ENCODE data around the gene SMYD5. TPM values are rescaled to one million over a fixed set of nuclear protein-coding genes. Genes with fewer than 3 reads are reported as not detected.

Gene SMYD5
- total RNA-seq, 1 experiment from 2014 or later: 28.3 TPM

DNA sequence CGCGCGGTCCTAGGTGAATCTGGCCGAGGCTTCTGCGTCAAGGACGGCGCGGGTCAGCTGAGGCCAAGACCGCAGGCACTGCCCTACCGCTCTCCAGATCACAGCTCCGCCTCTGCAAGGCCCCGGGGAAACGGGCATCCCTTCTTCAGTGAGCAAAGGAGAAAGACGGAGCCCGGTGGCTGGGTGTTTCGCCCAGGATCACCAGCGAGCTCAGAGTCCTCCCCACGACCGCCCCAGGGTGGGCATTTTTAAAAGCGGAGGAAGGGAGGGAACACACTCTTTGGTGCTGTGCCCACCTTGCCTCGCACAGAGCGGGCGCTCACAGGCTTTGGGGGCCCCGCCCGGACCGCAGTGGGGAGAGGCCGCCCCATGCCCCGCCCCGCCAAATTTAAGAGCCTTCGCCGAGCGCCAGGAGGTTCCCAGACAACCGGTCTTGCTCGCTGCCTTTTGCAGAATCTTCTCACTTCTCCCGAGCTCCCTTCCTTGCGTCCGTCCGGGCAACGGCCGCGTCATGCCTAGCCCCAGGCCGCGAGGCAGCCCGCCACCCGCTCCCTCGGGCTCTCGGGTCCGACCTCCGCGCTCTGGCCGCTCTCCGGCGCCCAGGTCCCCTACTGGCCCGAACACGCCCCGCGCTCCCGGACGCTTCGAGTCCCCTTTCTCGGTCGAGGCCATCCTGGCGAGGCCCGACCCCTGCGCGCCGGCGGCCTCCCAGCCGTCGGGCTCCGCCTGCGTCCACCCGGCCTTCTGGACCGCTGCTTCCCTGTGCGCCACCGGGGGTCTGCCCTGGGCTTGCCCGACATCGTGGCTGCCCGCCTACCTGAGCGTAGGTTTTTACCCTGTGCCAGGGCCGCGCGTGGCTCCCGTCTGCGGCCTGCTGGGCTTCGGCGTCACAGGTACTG is 11.6 kb upstream of the SMYD5 start, which contains the start of gene NOTO:
NOTO (plus strand) TSS at position 419 of the 899 bp plus-strand sequence; CDS start at position 512, 93 bp downstream.
- H3K4me1 ChIP-seq (replicated peaks; ENCODE audit: insufficient read depth): peaks cover 5% of the 10 kb centered on the region; the same call in 1 of the 2 replicates
- intact Hi-C loops (cut with micrococcal nuclease; ENCODE audit: unreplicated experiment): no loop called here
- H4K20me1 ChIP-seq (ENCODE audit: insufficient read depth): no peaks in the 10 kb centered on the region
- H3K9me2 ChIP-seq (ENCODE audit: insufficient read depth): no peaks in the 10 kb centered on the region
- H3K27me3 ChIP-seq (ENCODE audit: insufficient read depth, low read depth): peaks cover 18% of the 10 kb centered on the region; the same call in 1 of the 2 replicates
- DNase-seq: no peak
- CTCF ChIA-PET: no interaction called here
- H3K4me2 ChIP-seq: no peak within 1 kb of the TSS
- no peak within 1 kb of the TSS for H3K27ac ChIP-seq
- no peaks in the 10 kb centered on the region for H3K9me3 ChIP-seq (ENCODE audit: insufficient read depth, low read depth)
- H3F3A ChIP-seq (ENCODE audit: insufficient read depth, low read depth): peaks cover 5% of the 10 kb centered on the region; the same call in 1 of the 2 replicates
- H3K79me2 ChIP-seq (ENCODE audit: low read depth): no peaks in the 10 kb centered on the region
- no peak within 1 kb of the TSS for H2AFZ ChIP-seq
- no TSS peak for BruUV-seq (replicated peaks)
- POLR2A ChIA-PET (ENCODE audit: unreplicated experiment): no interaction called here
- H3K4me3 ChIP-seq: no peak within 1 kb of the TSS
- TF ChIP-seq, protein P1, sequence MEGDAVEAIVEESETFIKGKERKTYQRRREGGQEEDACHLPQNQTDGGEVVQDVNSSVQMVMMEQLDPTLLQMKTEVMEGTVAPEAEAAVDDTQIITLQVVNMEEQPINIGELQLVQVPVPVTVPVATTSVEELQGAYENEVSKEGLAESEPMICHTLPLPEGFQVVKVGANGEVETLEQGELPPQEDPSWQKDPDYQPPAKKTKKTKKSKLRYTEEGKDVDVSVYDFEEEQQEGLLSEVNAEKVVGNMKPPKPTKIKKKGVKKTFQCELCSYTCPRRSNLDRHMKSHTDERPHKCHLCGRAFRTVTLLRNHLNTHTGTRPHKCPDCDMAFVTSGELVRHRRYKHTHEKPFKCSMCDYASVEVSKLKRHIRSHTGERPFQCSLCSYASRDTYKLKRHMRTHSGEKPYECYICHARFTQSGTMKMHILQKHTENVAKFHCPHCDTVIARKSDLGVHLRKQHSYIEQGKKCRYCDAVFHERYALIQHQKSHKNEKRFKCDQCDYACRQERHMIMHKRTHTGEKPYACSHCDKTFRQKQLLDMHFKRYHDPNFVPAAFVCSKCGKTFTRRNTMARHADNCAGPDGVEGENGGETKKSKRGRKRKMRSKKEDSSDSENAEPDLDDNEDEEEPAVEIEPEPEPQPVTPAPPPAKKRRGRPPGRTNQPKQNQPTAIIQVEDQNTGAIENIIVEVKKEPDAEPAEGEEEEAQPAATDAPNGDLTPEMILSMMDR (conservative IDR thresholded peaks at IDR 0.05): no peak
- TF ChIP-seq EZH2 (IDR thresholded peaks at IDR 0.05; ENCODE audit: low read depth): no peak
- no peaks in the 10 kb centered on the region for H3K36me3 ChIP-seq (ENCODE audit: low read depth)

DNA sequence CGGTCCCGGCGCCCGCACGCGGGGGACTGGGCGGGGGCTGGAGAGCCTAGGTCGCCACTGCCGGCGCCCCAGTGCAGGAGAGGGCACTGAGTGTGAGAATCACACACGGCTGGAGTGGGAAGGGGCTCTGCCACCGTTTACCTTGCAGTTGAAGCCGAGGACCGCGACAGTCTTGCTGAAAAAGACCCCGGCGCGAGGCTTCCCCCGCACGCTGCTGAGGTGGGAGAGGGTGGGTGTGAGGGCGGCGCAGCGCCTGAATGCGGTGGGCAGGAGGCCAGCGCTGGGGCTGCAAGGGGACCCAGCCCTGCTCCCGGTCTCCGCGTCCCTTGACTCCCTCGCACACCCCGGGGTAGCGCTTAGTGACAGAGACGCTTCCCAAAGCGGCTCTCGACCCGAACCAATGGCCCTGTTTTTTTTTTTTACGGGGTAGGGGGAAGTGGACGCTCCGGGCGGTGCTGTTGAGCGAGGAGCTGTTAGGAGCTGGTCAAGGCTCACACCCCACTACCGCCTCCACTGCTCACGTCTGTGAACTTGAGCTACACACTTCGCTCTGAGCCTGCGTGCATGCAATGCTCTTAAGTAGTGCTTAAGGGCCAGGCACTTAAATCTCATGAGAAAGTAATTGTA is 10.9 kb upstream of the SMYD5 start:
- H3K27ac ChIP-seq: no peak overlapping the region
- H3K36me3 ChIP-seq (ENCODE audit: low read depth): no peaks in the 10 kb centered on the region
- H3K9me2 ChIP-seq (ENCODE audit: insufficient read depth): no peaks in the 10 kb centered on the region
- 0 out of 2 replicates have a peak, but pooled peaks cover 11% of the 10 kb centered on the region for H3K27me3 ChIP-seq (ENCODE audit: insufficient read depth, low read depth)
- ChIA-PET CTCF (no interaction called here), POLR2A (ENCODE audit: unreplicated experiment) (interaction anchor here (0.5 kb wide), 1 partner anchor 21 kb away, joined by 5 read pairs; no protein-coding TSS in a partner anchor)
- H3K9me3 ChIP-seq (ENCODE audit: insufficient read depth, low read depth): no peaks in the 10 kb centered on the region
- H3F3A ChIP-seq (ENCODE audit: insufficient read depth, low read depth): peaks cover 5% of the 10 kb centered on the region; the same call in 1 of the 2 replicates
- no peak for DNase-seq
- BruUV-seq (replicated peaks): no TSS peak
- no peak overlapping the region for H3K4me2 ChIP-seq
- intact Hi-C loops (cut with micrococcal nuclease; ENCODE audit: unreplicated experiment): no loop called here
- TF ChIP-seq, protein P1 (conservative IDR thresholded peaks at IDR 0.05): no peak
- TF ChIP-seq EZH2 (IDR thresholded peaks at IDR 0.05; ENCODE audit: low read depth): no peak
- H2AFZ ChIP-seq: no peak overlapping the region
- no peaks in the 10 kb centered on the region for H3K79me2 ChIP-seq (ENCODE audit: low read depth)
- no peak overlapping the region for H3K4me3 ChIP-seq
- peaks cover 5% of the 10 kb centered on the region; the same call in 1 of the 2 replicates for H3K4me1 ChIP-seq (replicated peaks; ENCODE audit: insufficient read depth)
- H4K20me1 ChIP-seq (ENCODE audit: insufficient read depth): no peaks in the 10 kb centered on the region

DNA sequence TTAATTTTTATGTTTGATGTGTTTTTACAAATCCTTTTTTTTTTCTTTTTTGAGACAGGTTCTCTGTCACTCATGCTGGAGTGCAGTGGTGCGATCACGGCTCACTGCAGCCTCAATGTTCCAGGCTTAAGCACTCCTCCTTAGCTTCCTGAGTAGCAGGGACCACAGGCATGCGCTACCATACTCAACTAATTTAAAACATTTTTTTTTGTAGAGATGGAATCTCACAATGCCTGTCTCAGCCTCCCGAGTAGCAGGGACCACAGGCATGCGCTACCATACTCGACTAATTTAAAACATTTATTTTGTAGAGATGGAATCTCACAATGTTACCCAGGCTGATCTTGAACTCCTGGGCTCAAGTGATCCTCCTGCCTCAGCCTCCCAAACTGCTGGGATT is 8.4 kb upstream of the SMYD5 start:
- intact Hi-C loops (cut with micrococcal nuclease; ENCODE audit: unreplicated experiment): no loop called here
- Histone ChIP-seq H3K4me2 (no peak overlapping the region), H4K20me1 (ENCODE audit: insufficient read depth) (no peaks in the 10 kb centered on the region), H3K36me3 (ENCODE audit: low read depth) (no peaks in the 10 kb centered on the region), H3K27ac (no peak overlapping the region), H3K4me3 (no peak overlapping the region), H3K4me1 (replicated peaks; ENCODE audit: insufficient read depth) (peaks cover 5% of the 10 kb centered on the region; the same call in 1 of the 2 replicates), H3K9me3 (ENCODE audit: insufficient read depth, low read depth) (no peaks in the 10 kb centered on the region), H3K9me2 (ENCODE audit: insufficient read depth) (no peaks in the 10 kb centered on the region), H3K27me3 (ENCODE audit: insufficient read depth, low read depth) (no peaks in the 10 kb centered on the region), H2AFZ (no peak overlapping the region), H3F3A (ENCODE audit: insufficient read depth, low read depth) (peaks cover 5% of the 10 kb centered on the region; the same call in 1 of the 2 replicates), H3K79me2 (ENCODE audit: low read depth) (no peaks in the 10 kb centered on the region)
- TF ChIP-seq EZH2 (IDR thresholded peaks at IDR 0.05; ENCODE audit: low read depth): no peak
- TF ChIP-seq, protein P1 (conservative IDR thresholded peaks at IDR 0.05): no peak
- DNase-seq: no peak
- BruUV-seq (replicated peaks): no TSS peak
- POLR2A ChIA-PET (ENCODE audit: unreplicated experiment): no interaction called here
- CTCF ChIA-PET: no interaction called here

All from PC-9 (cell line).